HCT116 (cell line): ENCODE data around the gene PIN1. TPM values are rescaled to one million over a fixed set of nuclear protein-coding genes. Genes with fewer than 3 reads are reported as not detected.

ENCODE experiments used
- ATAC-seq: fragments of 200-7000 bp; cut with Tn5 transposase; 2 replicates; pipeline ENCODE4 v1.9.1; 2020; ENCODE audit warnings: mild to moderate bottlenecking, moderate library complexity
- BruUV-seq: library from RNA; stranded (reverse); fragments of 400-500 nt; replicated peaks from 2 replicates; lab custom pipeline; 2021; lab: Mats Ljungman, UMichigan
- CTCF ChIA-PET: fragments of 300-600 bp; sonication (Branson Sonifier 250); formaldehyde crosslinking; loops from one replicate; lab custom pipeline; 2021; ENCODE audit warnings: antibody characterized with exemption; lab: Charles Lee
- POLR2A ChIA-PET: fragments of 300-600, 350-600 bp; sonication (Branson Sonifier 250); formaldehyde crosslinking; loops from one replicate; lab custom pipeline; 2021; ENCODE audit warnings: antibody characterized with exemption; lab: Charles Lee
- RAD21 ChIA-PET, 2 experiments: fragments of 300-600 bp; sonication (Branson Sonifier 250); formaldehyde crosslinking; loops; one replicate each; lab custom pipeline; 2023; ENCODE audit warnings: low total read pairs in 2 of 2; ENCODE audit not compliant: uncharacterized antibody in 2 of 2, unreplicated experiment in 2 of 2, low non-redundant PET in 1 of 2; lab: Charles Lee
- DNase-seq: peaks from one replicate; pipeline ENCODE4 v3.0.0-alpha.2; 2010; ENCODE audit warnings: low read depth, low spot score
- H2AFZ ChIP-seq: fragments of 200-600 bp; shearing (Covaris generic), sonication (generic); 2 replicates; pipeline ENCODE4 v1.6.1; 2017; ENCODE audit warnings: low read depth, mixed run types, mixed read lengths, antibody characterized with exemption, low read length; ENCODE audit not compliant: poor library complexity, severe bottlenecking
- H3K27ac ChIP-seq: 2 replicates; pipeline ENCODE4 v1.5.1; 2012; ENCODE audit warnings: low read depth, low read length
- H3K27me3 ChIP-seq: fragments of 200-600 bp; sonication (generic); 2 replicates; pipeline ENCODE4 v1.6.1; 2016; ENCODE audit warnings: mixed run types, low read length, mixed read lengths; ENCODE audit not compliant: insufficient read depth
- H3K36me3 ChIP-seq, 2 experiments: fragments of 200-500 bp in 1 of 2; fragments of 200-600 bp in 1 of 2; sonication (Bioruptor generic) in 1 of 2; sonication (generic) in 1 of 2; 2 replicates each; pipeline versions ENCODE4 v1.5.1 to v1.6.1; 2014 to 2016; ENCODE audit warnings: low read length in 2 of 2, inconsistent platforms in 1 of 2, mixed read lengths in 1 of 2, mixed run types in 1 of 2; ENCODE audit not compliant: insufficient read depth in 2 of 2, control insufficient read depth in 1 of 2
- H3K4me1 ChIP-seq, 2 experiments: fragments of 200-600 bp in 1 of 2; sonication (generic) in 1 of 2; 2 replicates each; pipeline versions ENCODE4 v1.5.1 to v1.6.1; 2012 to 2017; ENCODE audit warnings: low read length in 2 of 2, inconsistent platforms in 1 of 2, mild to moderate bottlenecking in 1 of 2, mixed read lengths in 1 of 2, mixed run types in 1 of 2, moderate library complexity in 1 of 2; ENCODE audit not compliant: insufficient read depth in 2 of 2, control insufficient read depth in 1 of 2
- H3K4me2 ChIP-seq: fragments of 200-600 bp; sonication (generic); 2 replicates; pipeline ENCODE4 v1.6.1; 2017; ENCODE audit warnings: mixed run types, low read length, mixed read lengths
- H3K4me3 ChIP-seq, 2 experiments: fragments of 200-600 bp in 1 of 2; sonication (generic) in 1 of 2; replicated peaks in 1 of 2; 2 replicates each; pipeline ENCODE4 v1.5.1; 2011 to 2016; ENCODE audit warnings: low read length in 2 of 2, control low read depth in 1 of 2, low read depth in 1 of 2, mild to moderate bottlenecking in 1 of 2, mixed read lengths in 1 of 2, mixed run types in 1 of 2
- H3K79me2 ChIP-seq: fragments of 200-600 bp; sonication (generic); 2 replicates; pipeline ENCODE4 v1.6.1; 2017; ENCODE audit warnings: mild to moderate bottlenecking, mixed run types, low read length, moderate library complexity, mixed read lengths; ENCODE audit not compliant: insufficient read depth
- H3K9ac ChIP-seq: fragments of 200-600 bp; sonication (generic); 2 replicates; pipeline ENCODE4 v1.6.1; 2016; ENCODE audit warnings: low read length, mixed read lengths
- H3K9me2 ChIP-seq: fragments of 200-600 bp; sonication (generic), shearing (Covaris generic); 2 replicates; pipeline ENCODE4 v1.6.1; 2017; ENCODE audit warnings: mixed run types, mild to moderate bottlenecking, moderate library complexity; ENCODE audit not compliant: insufficient read depth
- H3K9me3 ChIP-seq, 2 experiments: fragments of 200-500 bp in 1 of 2; fragments of 200-600 bp in 1 of 2; sonication (Bioruptor generic) in 1 of 2; sonication (generic) in 1 of 2; 2 replicates each; pipeline ENCODE4 v1.6.1; 2014 to 2017; ENCODE audit warnings: low read length in 2 of 2, mixed read lengths in 2 of 2, inconsistent platforms in 1 of 2, low read depth in 1 of 2, mild to moderate bottlenecking in 1 of 2, mixed run types in 1 of 2, moderate library complexity in 1 of 2; ENCODE audit not compliant: control insufficient read depth in 1 of 2, insufficient read depth in 1 of 2
- H4K20me1 ChIP-seq: fragments of 200-600 bp; sonication (generic), shearing (Covaris generic); 2 replicates; pipeline ENCODE4 v1.6.1; 2017; ENCODE audit warnings: mixed run types, mild to moderate bottlenecking, moderate library complexity; ENCODE audit not compliant: insufficient read depth
- CBX3 ChIP-seq: IDR thresholded peaks from 2 replicates; pipeline ENCODE4 v1.6.1; 2012; ENCODE audit warnings: low read depth
- EGR1 ChIP-seq: IDR thresholded peaks from 2 replicates; pipeline ENCODE4 v1.6.1; 2012; ENCODE audit warnings: low read depth
- EZH2 ChIP-seq: fragments of 200-600 bp; sonication (generic); IDR thresholded peaks from 2 replicates; pipeline ENCODE4 v1.6.1; 2017; ENCODE audit warnings: antibody characterized with exemption, mixed run types
- FOSL1 ChIP-seq: IDR thresholded peaks from 2 replicates; pipeline ENCODE4 v1.6.1; 2012; ENCODE audit warnings: low read depth
- JUND ChIP-seq: IDR thresholded peaks from 2 replicates; pipeline ENCODE4 v1.6.1; 2012
- POLR2AphosphoS5 ChIP-seq: IDR thresholded peaks from 2 replicates; pipeline ENCODE4 v1.6.1; 2011; ENCODE audit warnings: mild to moderate bottlenecking, low read depth, low read length, moderate library complexity
- RAD21 ChIP-seq: IDR thresholded peaks from 2 replicates; pipeline ENCODE4 v1.6.1; 2012; ENCODE audit warnings: low read depth, mild to moderate bottlenecking
- SIN3A ChIP-seq: IDR thresholded peaks from 2 replicates; pipeline ENCODE4 v1.6.1; 2012; ENCODE audit warnings: low read depth
- SP1 ChIP-seq: IDR thresholded peaks from 2 replicates; pipeline ENCODE4 v1.6.1; 2012; ENCODE audit warnings: low read depth
- SRF ChIP-seq: IDR thresholded peaks from 2 replicates; pipeline ENCODE4 v1.6.1; 2012; ENCODE audit warnings: low read depth
- TCF7L2 ChIP-seq: IDR thresholded peaks from 2 replicates; pipeline ENCODE4 v1.7.0; 2011; ENCODE audit warnings: borderline replicate concordance, inconsistent platforms; ENCODE audit not compliant: insufficient read depth, insufficient read length; ENCODE audit errors: extremely low read depth
- YY1 ChIP-seq: IDR thresholded peaks from 2 replicates; pipeline ENCODE4 v1.6.1; 2011; ENCODE audit warnings: low read length, low read depth, moderate library complexity, mild to moderate bottlenecking; ENCODE audit not compliant: insufficient replicate concordance; ENCODE audit errors: extremely low read depth
- ZFX ChIP-seq: fragments of 450-650 bp; IDR thresholded peaks from 2 replicates; pipeline ENCODE4 v1.6.1; 2017
- ZNF274 ChIP-seq: fragments of 200-500 bp; sonication (Bioruptor generic); IDR thresholded peaks from 2 replicates; pipeline ENCODE4 v1.6.1; 2014; ENCODE audit warnings: mild to moderate bottlenecking, low read depth, low read length, inconsistent platforms
- intact Hi-C: fragments of 100-400 bp; cut with micrococcal nuclease; formaldehyde crosslinking; loops from 2 replicates; pipeline ENCODE4 v1.10.0; 2022
- total RNA-seq: library from RNA; stranded (reverse); gene quantifications from one replicate; pipeline ENCODE4 v1.2.1, GENCODE V29; 2021; ENCODE audit not compliant: unreplicated experiment
- TF ChIP-seq, protein P1 (sequence below): IDR thresholded peaks from 2 replicates; pipeline ENCODE4 v1.6.1; 2012
- TF ChIP-seq, protein P2 (sequence below): IDR thresholded peaks from 2 replicates; pipeline ENCODE4 v1.6.1; 2011; ENCODE audit warnings: mild to moderate bottlenecking, low read length, moderate library complexity; ENCODE audit not compliant: insufficient replicate concordance; ENCODE audit errors: extremely low read depth
- TF ChIP-seq, protein P3 (sequence below), 3 experiments: fragments of 200-600 bp in 1 of 3; sonication (generic) in 1 of 3; IDR thresholded peaks in 2 of 3; conservative IDR thresholded peaks in 1 of 3; 2 replicates each; pipeline ENCODE4 v1.5.1; 2012 to 2017; ENCODE audit warnings: low read depth in 2 of 3, low read length in 2 of 3, antibody characterized with exemption in 1 of 3, borderline replicate concordance in 1 of 3, control low read depth in 1 of 3, mild to moderate bottlenecking in 1 of 3, mixed read lengths in 1 of 3, mixed run types in 1 of 3, moderate library complexity in 1 of 3; ENCODE audit not compliant: insufficient read depth in 1 of 3
- TF ChIP-seq, protein P4 (sequence below): IDR thresholded peaks from 2 replicates; pipeline ENCODE4 v1.6.1; 2012; ENCODE audit warnings: low read depth

The PIN1 gene
- total RNA-seq, 1 experiment from 2014 or later = 78.9 TPM

DNA sequence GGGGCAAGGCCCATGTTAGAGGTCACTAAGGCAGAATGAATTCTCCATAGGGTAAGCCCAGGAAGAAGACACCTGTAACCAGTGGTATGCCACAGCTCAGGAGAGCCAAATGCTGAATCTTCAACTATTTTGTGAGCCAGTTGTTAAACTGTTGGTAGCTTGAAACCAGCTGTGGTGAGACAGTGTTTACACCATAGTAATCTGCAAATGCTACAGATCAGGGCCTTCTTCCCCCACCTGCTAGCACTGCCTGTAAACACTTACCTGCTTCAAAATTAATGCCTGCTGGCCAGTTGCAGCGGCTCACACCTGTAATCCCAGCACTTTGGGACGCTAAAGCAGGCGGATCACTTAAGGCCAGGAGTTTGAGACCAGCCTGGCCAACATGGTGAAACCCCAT, 28.3 kb upstream of the PIN1 start:
- Histone ChIP-seq H3K27me3 (no peaks in the 10 kb centered on the region), H3K79me2 (0 out of 2 replicates have a peak, but pooled peaks cover 4% of the 10 kb centered on the region), H2AFZ (no peak overlapping the region), H3K4me3 (no peak overlapping the region), H3K4me1 (no peaks in the 10 kb centered on the region), H4K20me1 (no peaks in the 10 kb centered on the region), H3K36me3 (peaks cover 0 to 12% of the 10 kb centered on the region in 2 experiments; a peak in 3 of 4 replicates), H3K9ac (no peak overlapping the region), H3K4me2 (no peak overlapping the region), H3K27ac (no peak overlapping the region), H3K9me3 (no peaks in the 10 kb centered on the region), H3K9me2 (no peaks in the 10 kb centered on the region)
- POLR2A ChIA-PET = no interaction called here
- CTCF ChIA-PET = no interaction called here
- TF ChIP-seq RAD21 (no peak), ZNF274 (no peak), JUND (no peak), TCF7L2 (no peak), SRF (no peak), EGR1 (no peak), SIN3A (no peak), FOSL1 (no peak), POLR2AphosphoS5 (no peak), SP1 (no peak), YY1 (no peak), ZFX (no peak), EZH2 (no peak), CBX3 (no peak)
- TF ChIP-seq, protein P1, sequence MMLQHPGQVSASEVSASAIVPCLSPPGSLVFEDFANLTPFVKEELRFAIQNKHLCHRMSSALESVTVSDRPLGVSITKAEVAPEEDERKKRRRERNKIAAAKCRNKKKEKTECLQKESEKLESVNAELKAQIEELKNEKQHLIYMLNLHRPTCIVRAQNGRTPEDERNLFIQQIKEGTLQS = no peak
- TF ChIP-seq, protein P2, sequence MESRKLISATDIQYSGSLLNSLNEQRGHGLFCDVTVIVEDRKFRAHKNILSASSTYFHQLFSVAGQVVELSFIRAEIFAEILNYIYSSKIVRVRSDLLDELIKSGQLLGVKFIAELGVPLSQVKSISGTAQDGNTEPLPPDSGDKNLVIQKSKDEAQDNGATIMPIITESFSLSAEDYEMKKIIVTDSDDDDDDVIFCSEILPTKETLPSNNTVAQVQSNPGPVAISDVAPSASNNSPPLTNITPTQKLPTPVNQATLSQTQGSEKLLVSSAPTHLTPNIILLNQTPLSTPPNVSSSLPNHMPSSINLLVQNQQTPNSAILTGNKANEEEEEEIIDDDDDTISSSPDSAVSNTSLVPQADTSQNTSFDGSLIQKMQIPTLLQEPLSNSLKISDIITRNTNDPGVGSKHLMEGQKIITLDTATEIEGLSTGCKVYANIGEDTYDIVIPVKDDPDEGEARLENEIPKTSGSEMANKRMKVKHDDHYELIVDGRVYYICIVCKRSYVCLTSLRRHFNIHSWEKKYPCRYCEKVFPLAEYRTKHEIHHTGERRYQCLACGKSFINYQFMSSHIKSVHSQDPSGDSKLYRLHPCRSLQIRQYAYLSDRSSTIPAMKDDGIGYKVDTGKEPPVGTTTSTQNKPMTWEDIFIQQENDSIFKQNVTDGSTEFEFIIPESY = no peak
- TF ChIP-seq, protein P3, sequence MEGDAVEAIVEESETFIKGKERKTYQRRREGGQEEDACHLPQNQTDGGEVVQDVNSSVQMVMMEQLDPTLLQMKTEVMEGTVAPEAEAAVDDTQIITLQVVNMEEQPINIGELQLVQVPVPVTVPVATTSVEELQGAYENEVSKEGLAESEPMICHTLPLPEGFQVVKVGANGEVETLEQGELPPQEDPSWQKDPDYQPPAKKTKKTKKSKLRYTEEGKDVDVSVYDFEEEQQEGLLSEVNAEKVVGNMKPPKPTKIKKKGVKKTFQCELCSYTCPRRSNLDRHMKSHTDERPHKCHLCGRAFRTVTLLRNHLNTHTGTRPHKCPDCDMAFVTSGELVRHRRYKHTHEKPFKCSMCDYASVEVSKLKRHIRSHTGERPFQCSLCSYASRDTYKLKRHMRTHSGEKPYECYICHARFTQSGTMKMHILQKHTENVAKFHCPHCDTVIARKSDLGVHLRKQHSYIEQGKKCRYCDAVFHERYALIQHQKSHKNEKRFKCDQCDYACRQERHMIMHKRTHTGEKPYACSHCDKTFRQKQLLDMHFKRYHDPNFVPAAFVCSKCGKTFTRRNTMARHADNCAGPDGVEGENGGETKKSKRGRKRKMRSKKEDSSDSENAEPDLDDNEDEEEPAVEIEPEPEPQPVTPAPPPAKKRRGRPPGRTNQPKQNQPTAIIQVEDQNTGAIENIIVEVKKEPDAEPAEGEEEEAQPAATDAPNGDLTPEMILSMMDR (IDR thresholded peaks at IDR 0.05 in 2 of 3, conservative IDR thresholded peaks at IDR 0.05 in 1 of 3; ENCODE audit: borderline replicate concordance in 1 of 3, insufficient read depth in 1 of 3, low read depth in 2 of 3, low read length in 2 of 3) = no peak
- TF ChIP-seq, protein P4, sequence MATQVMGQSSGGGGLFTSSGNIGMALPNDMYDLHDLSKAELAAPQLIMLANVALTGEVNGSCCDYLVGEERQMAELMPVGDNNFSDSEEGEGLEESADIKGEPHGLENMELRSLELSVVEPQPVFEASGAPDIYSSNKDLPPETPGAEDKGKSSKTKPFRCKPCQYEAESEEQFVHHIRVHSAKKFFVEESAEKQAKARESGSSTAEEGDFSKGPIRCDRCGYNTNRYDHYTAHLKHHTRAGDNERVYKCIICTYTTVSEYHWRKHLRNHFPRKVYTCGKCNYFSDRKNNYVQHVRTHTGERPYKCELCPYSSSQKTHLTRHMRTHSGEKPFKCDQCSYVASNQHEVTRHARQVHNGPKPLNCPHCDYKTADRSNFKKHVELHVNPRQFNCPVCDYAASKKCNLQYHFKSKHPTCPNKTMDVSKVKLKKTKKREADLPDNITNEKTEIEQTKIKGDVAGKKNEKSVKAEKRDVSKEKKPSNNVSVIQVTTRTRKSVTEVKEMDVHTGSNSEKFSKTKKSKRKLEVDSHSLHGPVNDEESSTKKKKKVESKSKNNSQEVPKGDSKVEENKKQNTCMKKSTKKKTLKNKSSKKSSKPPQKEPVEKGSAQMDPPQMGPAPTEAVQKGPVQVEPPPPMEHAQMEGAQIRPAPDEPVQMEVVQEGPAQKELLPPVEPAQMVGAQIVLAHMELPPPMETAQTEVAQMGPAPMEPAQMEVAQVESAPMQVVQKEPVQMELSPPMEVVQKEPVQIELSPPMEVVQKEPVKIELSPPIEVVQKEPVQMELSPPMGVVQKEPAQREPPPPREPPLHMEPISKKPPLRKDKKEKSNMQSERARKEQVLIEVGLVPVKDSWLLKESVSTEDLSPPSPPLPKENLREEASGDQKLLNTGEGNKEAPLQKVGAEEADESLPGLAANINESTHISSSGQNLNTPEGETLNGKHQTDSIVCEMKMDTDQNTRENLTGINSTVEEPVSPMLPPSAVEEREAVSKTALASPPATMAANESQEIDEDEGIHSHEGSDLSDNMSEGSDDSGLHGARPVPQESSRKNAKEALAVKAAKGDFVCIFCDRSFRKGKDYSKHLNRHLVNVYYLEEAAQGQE = no peak
- BruUV-seq = no TSS peak
- RAD21 ChIA-PET = no interaction called here
- intact Hi-C loops = no loop called here
- DNase-seq (no peak), ATAC-seq (no peak)
